Measurements from ENCODE around the gene UTY.

- TF ChIP-seq CTCF (IDR thresholded peaks at IDR 0.05) (no peak), EP300 (IDR thresholded peaks at IDR 0.05) (no peak)
These were observed 40.6 kb upstream of the UTY start for GRCh38 chrY:13520474-13520873.
